Measurements from ENCODE around the gene ARHGEF38. TPM values are rescaled to one million over a fixed set of nuclear protein-coding genes. Genes with fewer than 3 reads are reported as not detected.

The ARHGEF38 gene
- total RNA-seq: not detected in 2 replicates

- DNase-seq (ENCODE audit: extremely low read depth, low read depth, low spot score): no peak
Measured at GRCh38 chr4:105551965-105552746, at the start of gene ARHGEF38. TSS of gene ARHGEF38 (plus strand) at chr4:105552620. CDS start at chr4:105552766, 146 bp downstream.

- no peak for DNase-seq (ENCODE audit: extremely low read depth, low read depth, low spot score)
Measured at GRCh38 chr4:105503484-105503883, 48.9 kb upstream of the ARHGEF38 start.

GRCh38 chr4:105504744-105505143 is 47.7 kb upstream of the ARHGEF38 start:
- no peak for DNase-seq (ENCODE audit: extremely low read depth, low read depth, low spot score)

- no peak for DNase-seq (ENCODE audit: extremely low read depth, low read depth, low spot score)
Measured at GRCh38 chr4:105509291-105509690, 43.1 kb upstream of the ARHGEF38 start.

- DNase-seq (ENCODE audit: extremely low read depth, low read depth, low spot score): no peak
Measured at GRCh38 chr4:105509714-105510113, 42.7 kb upstream of the ARHGEF38 start.

GRCh38 chr4:105510245-105510644 is 42.2 kb upstream of the ARHGEF38 start:
- no peak for DNase-seq (ENCODE audit: extremely low read depth, low read depth, low spot score)

- peak; percentile 27 for DNase-seq (ENCODE audit: extremely low read depth, low read depth, low spot score)
Measured at GRCh38 chr4:105520819-105521790, 31.3 kb upstream of the ARHGEF38 start.

GRCh38 chr4:105526656-105527055 is 25.8 kb upstream of the ARHGEF38 start:
- no peak for DNase-seq (ENCODE audit: extremely low read depth, low read depth, low spot score)

- DNase-seq (ENCODE audit: extremely low read depth, low read depth, low spot score): no peak
Measured at GRCh38 chr4:105527081-105527480, 25.3 kb upstream of the ARHGEF38 start.

- no peak for DNase-seq (ENCODE audit: extremely low read depth, low read depth, low spot score)
Measured at GRCh38 chr4:105536601-105537000, 15.8 kb upstream of the ARHGEF38 start.

GRCh38 chr4:105541420-105541819 is 11.0 kb upstream of the ARHGEF38 start:
- no peak for DNase-seq (ENCODE audit: extremely low read depth, low read depth, low spot score)

- no peak for DNase-seq (ENCODE audit: extremely low read depth, low read depth, low spot score)
Measured at GRCh38 chr4:105542039-105542438, 10.4 kb upstream of the ARHGEF38 start.

- no peak for DNase-seq (ENCODE audit: extremely low read depth, low read depth, low spot score)
Measured at GRCh38 chr4:105543346-105543745, 9.1 kb upstream of the ARHGEF38 start.

GRCh38 chr4:105543881-105544280 is 8.5 kb upstream of the ARHGEF38 start:
- no peak for DNase-seq (ENCODE audit: extremely low read depth, low read depth, low spot score)

GRCh38 chr4:105544520-105545286 is 7.7 kb upstream of the ARHGEF38 start:
- DNase-seq (ENCODE audit: extremely low read depth, low read depth, low spot score): no peak

- DNase-seq (ENCODE audit: extremely low read depth, low read depth, low spot score): no peak
Measured at GRCh38 chr4:105546086-105546485, 6.3 kb upstream of the ARHGEF38 start.

- DNase-seq (ENCODE audit: extremely low read depth, low read depth, low spot score): no peak
Measured at GRCh38 chr4:105547769-105548168, 4.7 kb upstream of the ARHGEF38 start.

- no peak for DNase-seq (ENCODE audit: extremely low read depth, low read depth, low spot score)
Measured at GRCh38 chr4:105548483-105548882, 3.9 kb upstream of the ARHGEF38 start.

- no peak for DNase-seq (ENCODE audit: extremely low read depth, low read depth, low spot score)
Measured at GRCh38 chr4:105550641-105551040, 1.8 kb upstream of the ARHGEF38 start.

GRCh38 chr4:105555409-105555808 is 3.0 kb downstream of the ARHGEF38 start:
- no peak for DNase-seq (ENCODE audit: extremely low read depth, low read depth, low spot score)

GRCh38 chr4:105556206-105556605 is 3.8 kb downstream of the ARHGEF38 start:
- no peak for DNase-seq (ENCODE audit: extremely low read depth, low read depth, low spot score)
